Measurements from ENCODE around the gene FAM241A. TPM values are rescaled to one million over a fixed set of nuclear protein-coding genes. Genes with fewer than 3 reads are reported as not detected.

FAM241A gene
- total and polyA plus RNA-seq, 2 donors (not counting 1 experiment from before 2014, with no cell fraction given), result 1.2 to 1.7 TPM

DNA sequence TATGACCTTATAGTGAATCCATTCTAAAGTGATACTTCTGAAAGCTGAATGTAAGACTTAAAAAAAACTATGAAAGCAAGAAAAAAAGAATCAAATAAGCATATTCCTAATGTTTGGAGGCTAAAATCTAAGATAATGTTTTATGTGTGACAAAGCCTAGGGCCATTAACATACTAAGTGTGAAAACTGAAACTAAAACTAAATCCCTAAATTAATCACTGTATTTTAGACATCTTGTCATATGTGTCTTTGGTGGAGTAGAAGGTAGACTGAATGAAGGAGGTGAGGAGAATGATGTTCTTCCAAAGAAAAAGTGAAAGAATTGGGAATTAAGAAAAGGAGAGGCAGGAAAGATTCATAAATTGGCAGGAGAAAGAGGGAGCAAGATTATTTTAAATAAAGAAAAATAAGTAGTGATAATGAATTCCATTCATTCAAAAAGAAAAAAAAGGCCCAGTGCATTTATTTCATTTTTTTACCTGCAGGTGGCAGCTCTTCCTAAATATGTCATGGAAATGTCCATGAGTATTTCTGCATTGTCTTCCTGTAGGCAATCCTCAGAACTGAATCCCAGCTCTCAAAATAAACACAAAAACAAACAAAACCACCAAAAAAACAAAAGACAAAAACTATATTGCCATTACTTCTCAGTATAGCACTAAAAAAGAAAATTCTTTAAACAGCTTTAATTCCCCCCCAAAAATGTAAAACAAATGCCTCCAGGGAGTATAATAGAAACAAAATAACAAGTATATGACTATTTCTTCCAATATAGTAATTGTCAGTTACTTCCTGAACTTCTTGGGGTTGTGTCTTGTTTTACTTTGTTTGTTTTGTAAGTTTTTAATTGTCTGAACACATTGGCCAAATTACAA lies 69.4 kb downstream of the FAM241A start:
- no peaks in the 10 kb centered on the region for H3K27me3 ChIP-seq (ENCODE audit: control insufficient read depth, insufficient read depth, low read length)
- H2AFZ ChIP-seq (ENCODE audit: low read length), result no peak overlapping the region
- peak; percentile 19 to 55 for DNase-seq (ENCODE audit: low read depth in 2 of 2)
- peak overlapping the region; percentile 57 for H3K27ac ChIP-seq (ENCODE audit: insufficient read depth, low read length)
- H3K79me2 ChIP-seq (ENCODE audit: control insufficient read depth, insufficient read depth, low read length), result no peaks in the 10 kb centered on the region
- TF ChIP-seq EZH2 (IDR thresholded peaks at IDR 0.05; ENCODE audit: low read length, missing control alignments), result no peak
- peak in 1 of 2 donors; percentile 36 for TF ChIP-seq CTCF (conservative IDR thresholded peaks at IDR 0.05 in 1 of 2, IDR thresholded peaks at IDR 0.05 in 1 of 2; ENCODE audit: low read depth in 1 of 2, low read length in 2 of 2)
- no peaks in the 10 kb centered on the region for H3K36me3 ChIP-seq (ENCODE audit: control insufficient read depth, insufficient read depth, low read length)
- no peaks in the 10 kb centered on the region for H3K9me3 ChIP-seq (ENCODE audit: control insufficient read depth, insufficient read depth, low read depth, low read length)
- peak overlapping the region; percentile 10 for H3K9ac ChIP-seq (ENCODE audit: insufficient read depth, low read length)
- H3K4me3 ChIP-seq (replicated peaks in 1 of 4; ENCODE audit: control extremely low read depth in 1 of 4, insufficient read depth in 1 of 4, low read depth in 3 of 4, low read length in 4 of 4), result no peak overlapping the region
- H4K20me1 ChIP-seq (ENCODE audit: control insufficient read depth, extremely low read depth, insufficient read depth, low read length), result no peaks in the 10 kb centered on the region
- H3K4me1 ChIP-seq (ENCODE audit: control insufficient read depth, extremely low read depth, insufficient read depth, low read length), result peaks cover 5% of the 10 kb centered on the region
- H3K4me2 ChIP-seq (ENCODE audit: extremely low read depth, insufficient read depth, low read length), result peak overlapping the region; percentile 53

GRCh38 chr4:112219826-112220366 lies 74.6 kb downstream of the FAM241A start:
- no peak for TF ChIP-seq EZH2 (IDR thresholded peaks at IDR 0.05; ENCODE audit: low read length, missing control alignments)
- no peak for TF ChIP-seq CTCF (conservative IDR thresholded peaks at IDR 0.05 in 1 of 2, IDR thresholded peaks at IDR 0.05 in 1 of 2; ENCODE audit: low read depth in 1 of 2, low read length in 2 of 2)
- Histone ChIP-seq H3K4me1 (ENCODE audit: control insufficient read depth, extremely low read depth, insufficient read depth, low read length) (no peaks in the 10 kb centered on the region), H3K4me3 (replicated peaks in 1 of 4; ENCODE audit: control extremely low read depth in 1 of 4, insufficient read depth in 1 of 4, low read depth in 3 of 4, low read length in 4 of 4) (no peak overlapping the region), H3K27me3 (ENCODE audit: control insufficient read depth, insufficient read depth, low read length) (no peaks in the 10 kb centered on the region), H3K36me3 (ENCODE audit: control insufficient read depth, insufficient read depth, low read length) (no peaks in the 10 kb centered on the region), H2AFZ (ENCODE audit: low read length) (no peak overlapping the region), H4K20me1 (ENCODE audit: control insufficient read depth, extremely low read depth, insufficient read depth, low read length) (no peaks in the 10 kb centered on the region), H3K27ac (ENCODE audit: insufficient read depth, low read length) (no peak overlapping the region), H3K9me3 (ENCODE audit: control insufficient read depth, insufficient read depth, low read depth, low read length) (no peaks in the 10 kb centered on the region), H3K9ac (ENCODE audit: insufficient read depth, low read length) (no peak overlapping the region), H3K4me2 (ENCODE audit: extremely low read depth, insufficient read depth, low read length) (no peak overlapping the region), H3K79me2 (ENCODE audit: control insufficient read depth, insufficient read depth, low read length) (no peaks in the 10 kb centered on the region)
- no peak for DNase-seq (ENCODE audit: low read depth in 2 of 2)

- Histone ChIP-seq H3K79me2 (ENCODE audit: control insufficient read depth, insufficient read depth, low read length) (no peaks in the 10 kb centered on the region), H3K27me3 (ENCODE audit: control insufficient read depth, insufficient read depth, low read length) (no peaks in the 10 kb centered on the region), H3K9me3 (ENCODE audit: control insufficient read depth, insufficient read depth, low read depth, low read length) (no peaks in the 10 kb centered on the region), H3K4me3 (replicated peaks in 1 of 4; ENCODE audit: control extremely low read depth in 1 of 4, insufficient read depth in 1 of 4, low read depth in 3 of 4, low read length in 4 of 4) (no peak overlapping the region), H3K27ac (ENCODE audit: insufficient read depth, low read length) (no peak overlapping the region), H3K9ac (ENCODE audit: insufficient read depth, low read length) (no peak overlapping the region), H3K4me2 (ENCODE audit: extremely low read depth, insufficient read depth, low read length) (no peak overlapping the region), H3K4me1 (ENCODE audit: control insufficient read depth, extremely low read depth, insufficient read depth, low read length) (peaks cover 2% of the 10 kb centered on the region), H2AFZ (ENCODE audit: low read length) (no peak overlapping the region), H4K20me1 (ENCODE audit: control insufficient read depth, extremely low read depth, insufficient read depth, low read length) (no peaks in the 10 kb centered on the region), H3K36me3 (ENCODE audit: control insufficient read depth, insufficient read depth, low read length) (no peaks in the 10 kb centered on the region)
- DNase-seq (ENCODE audit: low read depth in 2 of 2), result no peak
- TF ChIP-seq CTCF (conservative IDR thresholded peaks at IDR 0.05 in 1 of 2, IDR thresholded peaks at IDR 0.05 in 1 of 2; ENCODE audit: low read depth in 1 of 2, low read length in 2 of 2), result no peak
- no peak for TF ChIP-seq EZH2 (IDR thresholded peaks at IDR 0.05; ENCODE audit: low read length, missing control alignments)
Measured at GRCh38 chr4:112222219-112222955, 77.1 kb downstream of the FAM241A start.
